WTC11 (cell line): ENCODE results near the gene CACNA1C. TPM values are rescaled to one million over a fixed set of nuclear protein-coding genes. Genes with fewer than 3 reads are reported as not detected.
A peak's percentile ranks its signal among the peaks of the same experiment; 100 is the strongest.

Source experiments
- ATAC-seq: fragments of 200-7000 bp; cut with Tn5 transposase; 2 replicates; pipeline ENCODE4 v1.10.0; 2021; ENCODE audit warnings: mild to moderate bottlenecking, moderate library complexity
- CTCF ChIA-PET: fragments of 300-600 bp; sonication (Branson Sonifier 250); formaldehyde crosslinking; loops from one replicate; lab custom pipeline; 2021; ENCODE audit warnings: antibody characterized with exemption; lab: Charles Lee
- POLR2A ChIA-PET: fragments of 350-600 bp; sonication (Branson Sonifier 250); formaldehyde crosslinking; loops from one replicate; lab custom pipeline; 2021; ENCODE audit warnings: antibody characterized with exemption; lab: Charles Lee
- DNase-seq: peaks from one replicate; pipeline ENCODE4 v3.0.0; 2021; ENCODE audit warnings: low spot score
- H3K27ac Mint-ChIP-seq: 2 replicates; pipeline ENCODE4 v1.8.0; 2021; ENCODE audit warnings: mixed read lengths
- H3K27me3 Mint-ChIP-seq: 2 replicates; pipeline ENCODE4 v1.8.0; 2021; ENCODE audit warnings: low read depth, mild to moderate bottlenecking, moderate library complexity, mixed read lengths
- H3K36me3 Mint-ChIP-seq: 2 replicates; pipeline ENCODE4 v1.8.0; 2021; ENCODE audit warnings: mixed read lengths
- H3K4me1 Mint-ChIP-seq: 2 replicates; pipeline ENCODE4 v1.8.0; 2022; ENCODE audit warnings: mixed read lengths
- H3K4me3 Mint-ChIP-seq: 2 replicates; pipeline ENCODE4 v1.8.0; 2021; ENCODE audit warnings: mild to moderate bottlenecking, moderate library complexity, mixed read lengths
- H3K9me3 Mint-ChIP-seq: 2 replicates; pipeline ENCODE4 v1.8.0; 2021; ENCODE audit warnings: mixed read lengths
- CBFB ChIP-seq: sonication (generic); formaldehyde crosslinking; IDR thresholded peaks from 2 replicates; pipeline ENCODE4 v1.8.1; 2022; ENCODE audit warnings: mild to moderate bottlenecking, low read depth, missing genetic modification reagents
- CREM ChIP-seq: sonication (generic); formaldehyde crosslinking; IDR thresholded peaks from 2 replicates; pipeline ENCODE4 v1.8.1; 2022; ENCODE audit warnings: mild to moderate bottlenecking, missing genetic modification reagents, moderate library complexity
- E2F5 ChIP-seq: sonication (generic); formaldehyde crosslinking; IDR thresholded peaks from 2 replicates; pipeline ENCODE4 v1.8.1; 2022; ENCODE audit warnings: mild to moderate bottlenecking, moderate library complexity, missing genetic modification reagents
- ERG ChIP-seq: fragments of 250-450 bp; sonication (Bioruptor Pico); IDR thresholded peaks from 2 replicates; pipeline ENCODE4 v1.8.0; 2021; ENCODE audit warnings: mild to moderate bottlenecking
- MAX ChIP-seq: sonication (generic); formaldehyde crosslinking; IDR thresholded peaks from 2 replicates; pipeline ENCODE4 v1.8.0; 2022; ENCODE audit warnings: mild to moderate bottlenecking, missing genetic modification reagents
- MYBL2 ChIP-seq: sonication (generic); formaldehyde crosslinking; IDR thresholded peaks from 2 replicates; pipeline ENCODE4 v1.8.1; 2023; ENCODE audit warnings: mild to moderate bottlenecking, moderate library complexity, missing genetic modification reagents
- NFE2L1 ChIP-seq: sonication (generic); formaldehyde crosslinking; IDR thresholded peaks from 2 replicates; pipeline ENCODE4 v1.8.1; 2023; ENCODE audit warnings: missing genetic modification reagents
- NR1H2 ChIP-seq: sonication (generic); formaldehyde crosslinking; IDR thresholded peaks from 2 replicates; pipeline ENCODE4 v1.9.0; 2021; ENCODE audit warnings: mild to moderate bottlenecking, moderate library complexity, missing genetic modification reagents
- OVOL2 ChIP-seq: fragments of 250-450 bp; sonication (Bioruptor Pico); IDR thresholded peaks from 2 replicates; pipeline ENCODE4 v1.9.0; 2021; ENCODE audit warnings: mild to moderate bottlenecking, borderline replicate concordance
- RORB ChIP-seq: fragments of 250-450 bp; sonication (Bioruptor Pico); IDR thresholded peaks from 2 replicates; pipeline ENCODE4 v1.9.0; 2021; ENCODE audit warnings: mild to moderate bottlenecking
- STAT6 ChIP-seq: sonication (generic); formaldehyde crosslinking; conservative IDR thresholded peaks from 2 replicates; pipeline ENCODE4 v1.8.1; 2023; ENCODE audit warnings: mild to moderate bottlenecking, low read depth, missing genetic modification reagents, moderate library complexity
- ZBTB43 ChIP-seq: sonication (generic); formaldehyde crosslinking; IDR thresholded peaks from 2 replicates; pipeline ENCODE4 v1.8.1; 2023; ENCODE audit warnings: mild to moderate bottlenecking, missing genetic modification reagents
- ZNF121 ChIP-seq: sonication (generic); formaldehyde crosslinking; IDR thresholded peaks from 2 replicates; pipeline ENCODE4 v1.8.0; 2023; ENCODE audit warnings: missing genetic modification reagents
- ZNF219 ChIP-seq: sonication (generic); formaldehyde crosslinking; IDR thresholded peaks from 2 replicates; pipeline ENCODE4 v1.8.0; 2023; ENCODE audit warnings: missing genetic modification reagents, mild to moderate bottlenecking, borderline replicate concordance
- ZNF317 ChIP-seq: sonication (generic); formaldehyde crosslinking; IDR thresholded peaks from 2 replicates; pipeline ENCODE4 v1.8.1; 2023; ENCODE audit warnings: low read depth, mild to moderate bottlenecking, moderate library complexity, missing genetic modification reagents, borderline replicate concordance
- ZNF423 ChIP-seq: fragments of 250-450 bp; sonication (Bioruptor Pico); IDR thresholded peaks from 2 replicates; pipeline ENCODE4 v2.1.2; 2022; ENCODE audit warnings: mild to moderate bottlenecking, moderate library complexity
- ZNF671 ChIP-seq: fragments of 250-450 bp; sonication (Bioruptor Pico); IDR thresholded peaks from 2 replicates; pipeline ENCODE4 v1.8.0; 2021; ENCODE audit warnings: mild to moderate bottlenecking
- total RNA-seq: library from RNA; stranded (reverse); gene quantifications from 3 replicates; pipeline ENCODE4 v1.2.3, GENCODE V29; 2021

Gene CACNA1C
- total RNA-seq, 1 experiment from 2014 or later: 1.7 TPM

- ATAC-seq: peak; percentile 73
- POLR2A ChIA-PET: no interaction called here
- H3K4me1 Mint-ChIP-seq: peaks cover 41% of the 10 kb centered on the region
- H3K27ac Mint-ChIP-seq: peak overlapping the region; percentile 98
- 0 out of 2 replicates have a peak overlapping the region, but pooled peaks have one; percentile 1 for H3K4me3 Mint-ChIP-seq
- no peaks in the 10 kb centered on the region for H3K9me3 Mint-ChIP-seq
- H3K36me3 Mint-ChIP-seq: no peaks in the 10 kb centered on the region
- DNase-seq: peak; percentile 75
- TF ChIP-seq MAX (no peak), ZNF423 (CRISPR knock-in tag) (peak; percentile 88), CREM (0 out of 2 replicates have a peak, but pooled peaks have one; percentile 31), NR1H2 (no peak), ZNF671 (no peak), ERG (CRISPR knock-in tag) (no peak)
- CTCF ChIA-PET: interaction anchor here (0.8 to 1.3 kb wide), 5 partner anchors 21 to 166 kb away, joined by 3 to 4 read pairs (median 3); no protein-coding TSS in a partner anchor
- H3K27me3 Mint-ChIP-seq: no peaks in the 10 kb centered on the region
Measured at GRCh38 chr12:2417481-2418160, 364.8 kb downstream of the CACNA1C start.

GRCh38 chr12:2418579-2418978 lies 365.8 kb downstream of the CACNA1C start:
- H3K27ac Mint-ChIP-seq: peak overlapping the region; percentile 98
- no peak overlapping the region for H3K4me3 Mint-ChIP-seq
- TF ChIP-seq ZNF219 (no peak), ZNF121 (no peak), CBFB (CRISPR knock-in tag) (no peak), OVOL2 (CRISPR knock-in tag) (no peak), ZBTB43 (CRISPR knock-in tag) (no peak), STAT6 (CRISPR knock-in tag) (no peak), NFE2L1 (CRISPR knock-in tag) (no peak), RORB (CRISPR knock-in tag) (no peak), E2F5 (CRISPR knock-in tag) (no peak), MYBL2 (no peak), ZNF317 (CRISPR knock-in tag) (no peak)
- ChIA-PET POLR2A (no interaction called here), CTCF (interaction anchor here (1.2 kb wide), 1 partner anchor 23 kb away, joined by 3 read pairs; no protein-coding TSS in a partner anchor)
- no peak for ATAC-seq
- no peak for DNase-seq
- H3K9me3 Mint-ChIP-seq: no peaks in the 10 kb centered on the region
- H3K36me3 Mint-ChIP-seq: no peaks in the 10 kb centered on the region
- no peaks in the 10 kb centered on the region for H3K27me3 Mint-ChIP-seq
- peaks cover 45% of the 10 kb centered on the region for H3K4me1 Mint-ChIP-seq
